GM19035 (cell line): ENCODE results near the gene CPT1B.
"Not testable (repeated sequence)": the region's sequence is repeated elsewhere in the genome, so short reads cannot be mapped to it uniquely, and the experiment has no call there.

Experiments used
- ATAC-seq: cut with Tn5 transposase; IDR thresholded peaks from one replicate; pipeline ENCODE4 v1.9.1; 2021; ENCODE audit not compliant: unreplicated experiment

CPT1B gene

DNA sequence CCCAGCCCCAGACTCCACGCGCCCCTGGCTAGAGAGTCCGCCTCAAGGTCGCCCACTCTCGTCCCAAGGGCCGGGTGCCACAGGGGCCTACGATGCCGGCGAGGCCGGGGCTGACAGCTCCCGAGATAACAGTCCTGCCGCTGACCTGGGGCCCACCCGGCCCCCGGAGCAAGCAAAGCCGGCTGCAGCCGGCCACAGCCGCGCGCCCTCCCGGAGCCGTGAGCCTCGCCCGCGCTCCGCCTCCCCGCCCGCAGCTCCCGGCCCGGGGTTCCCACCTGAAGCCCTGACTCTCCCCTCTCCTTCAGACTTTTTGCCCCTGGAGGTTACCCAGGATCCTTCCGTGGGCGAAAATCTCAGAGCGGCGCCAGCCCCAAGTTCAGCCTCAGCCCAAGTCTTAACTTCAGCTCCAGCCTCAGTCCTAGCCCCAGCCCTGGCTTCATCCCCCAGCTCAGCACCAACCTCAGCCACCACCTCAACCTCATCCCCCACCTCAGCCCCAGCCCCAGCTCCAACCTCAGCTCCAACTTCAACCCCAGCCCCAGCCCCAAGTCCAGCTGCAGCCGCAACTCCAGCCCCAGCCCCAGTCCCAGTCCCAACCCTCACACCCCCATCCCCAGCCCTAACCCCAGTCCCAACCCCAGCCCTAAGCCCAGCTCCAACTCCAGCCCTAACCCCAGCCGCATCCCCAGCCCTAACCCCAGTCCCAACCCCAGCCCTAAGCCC is 30.8 kb downstream of the CPT1B start:
- ATAC-seq: no peak

DNA sequence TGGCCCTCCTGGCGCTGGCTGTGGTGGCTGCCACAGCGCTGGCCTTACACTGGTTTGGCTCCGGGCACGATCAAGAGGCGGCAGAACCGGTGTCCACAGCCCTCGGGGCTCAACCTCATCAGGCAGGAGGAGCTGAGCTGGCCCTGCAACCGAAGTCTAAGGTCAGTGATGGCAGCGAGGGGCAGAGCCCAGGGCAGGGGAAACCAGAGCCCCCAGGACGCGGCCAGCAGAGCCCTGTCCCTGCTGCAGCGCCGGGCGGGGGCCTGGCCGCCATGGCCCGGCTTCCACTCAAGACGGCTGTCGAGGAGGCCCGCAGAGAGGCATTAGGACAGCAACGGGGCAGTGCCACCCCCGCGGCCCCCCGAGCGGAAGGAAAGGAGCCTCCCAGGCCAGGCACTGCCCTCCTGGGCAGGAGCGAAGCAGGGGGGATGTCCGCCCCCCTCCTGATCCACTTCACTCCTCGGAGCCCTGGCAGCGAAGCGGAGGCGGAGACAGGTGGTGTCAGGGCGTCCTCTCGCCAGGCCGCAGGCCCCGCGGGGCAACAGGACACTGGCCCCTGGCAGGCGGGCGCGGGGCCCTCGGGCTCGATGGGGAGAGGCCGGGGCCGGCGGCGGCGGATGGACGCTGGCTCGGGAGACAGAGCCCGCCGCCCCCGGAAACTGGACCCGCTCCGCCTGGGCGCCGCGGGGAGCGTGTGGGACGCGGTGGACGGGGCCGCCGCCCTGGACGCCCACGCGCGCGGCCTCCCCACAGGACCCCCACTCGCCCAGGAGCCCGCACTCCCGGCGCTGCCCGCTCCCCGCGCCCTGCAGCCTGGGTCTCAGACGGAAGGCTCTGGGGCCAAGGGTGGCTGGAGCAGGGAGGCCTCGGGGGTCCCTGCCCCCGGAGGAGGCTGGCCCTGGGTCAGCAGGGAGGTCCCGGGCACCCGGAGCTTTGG is 31.6 kb downstream of the CPT1B start:
- ATAC-seq: no peak

DNA sequence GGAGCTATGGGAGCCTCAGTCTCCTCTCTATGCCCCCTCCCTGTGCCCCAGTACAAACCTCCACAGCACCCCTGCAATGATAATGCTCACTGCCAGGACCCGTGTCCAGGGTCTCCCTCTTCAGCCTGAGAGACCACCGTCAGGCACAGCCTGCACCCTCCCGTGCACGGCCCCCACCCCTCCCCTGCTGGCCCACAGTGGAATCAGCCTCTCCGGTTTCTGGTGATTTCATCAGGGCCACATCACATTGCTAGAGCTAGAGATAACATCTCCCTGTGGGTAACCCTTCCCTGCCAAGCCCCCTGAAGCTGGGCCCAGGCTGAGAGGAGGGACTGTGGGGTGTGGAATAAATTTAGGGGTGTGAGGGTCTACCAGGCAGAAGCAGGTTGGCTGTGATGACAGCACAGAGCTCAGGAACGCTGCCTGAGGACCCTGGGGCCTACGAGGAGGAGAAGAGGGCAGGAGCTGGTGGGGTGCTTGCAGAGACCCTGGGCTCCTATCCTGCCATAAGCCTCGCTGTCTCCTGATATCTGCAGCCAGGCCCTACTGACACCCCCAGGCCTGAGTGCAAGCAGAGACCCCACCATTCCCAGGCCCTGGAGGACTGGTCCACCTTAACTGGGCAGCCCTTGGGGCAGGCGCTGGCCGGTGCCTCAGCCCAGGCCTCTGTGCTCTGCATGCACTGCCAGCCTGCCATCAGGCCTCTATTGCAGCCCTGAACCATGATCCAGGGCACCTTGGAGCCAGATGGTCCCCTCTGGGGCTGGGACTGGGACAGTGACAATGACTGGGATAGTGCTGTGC is 32.5 kb downstream of the CPT1B start, which contains the start of gene KLHDC7B:
KLHDC7B (plus strand) TSS at position 378 of the 804 bp plus-strand sequence; CDS start at position 723, 345 bp downstream.
- ATAC-seq: no peak

DNA sequence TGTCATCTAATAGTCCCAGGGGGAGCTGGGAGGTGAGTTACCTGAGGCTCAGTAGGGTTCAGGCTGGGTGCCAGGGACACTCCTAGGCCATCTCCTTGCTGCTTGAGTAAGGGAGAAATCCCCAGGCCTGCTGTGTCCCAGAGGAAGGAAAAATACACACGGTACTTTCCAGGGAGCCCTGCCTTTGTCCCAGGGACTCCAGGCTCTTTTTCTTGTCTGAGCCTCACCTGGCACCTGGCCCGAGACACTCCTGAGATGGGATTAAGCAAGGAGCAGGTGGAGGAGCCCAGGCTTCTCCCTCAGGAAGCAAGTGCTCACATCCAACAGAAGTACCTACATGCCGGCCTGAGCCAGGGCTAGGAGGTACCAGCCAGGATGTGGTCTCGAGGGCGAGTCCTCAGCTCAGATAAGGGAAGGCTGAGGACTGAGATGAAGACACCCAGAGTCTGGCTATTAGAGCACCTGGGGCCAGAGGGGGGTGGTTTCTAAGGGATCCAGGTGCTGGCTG is 33.4 kb downstream of the CPT1B start:
- ATAC-seq: no peak

DNA sequence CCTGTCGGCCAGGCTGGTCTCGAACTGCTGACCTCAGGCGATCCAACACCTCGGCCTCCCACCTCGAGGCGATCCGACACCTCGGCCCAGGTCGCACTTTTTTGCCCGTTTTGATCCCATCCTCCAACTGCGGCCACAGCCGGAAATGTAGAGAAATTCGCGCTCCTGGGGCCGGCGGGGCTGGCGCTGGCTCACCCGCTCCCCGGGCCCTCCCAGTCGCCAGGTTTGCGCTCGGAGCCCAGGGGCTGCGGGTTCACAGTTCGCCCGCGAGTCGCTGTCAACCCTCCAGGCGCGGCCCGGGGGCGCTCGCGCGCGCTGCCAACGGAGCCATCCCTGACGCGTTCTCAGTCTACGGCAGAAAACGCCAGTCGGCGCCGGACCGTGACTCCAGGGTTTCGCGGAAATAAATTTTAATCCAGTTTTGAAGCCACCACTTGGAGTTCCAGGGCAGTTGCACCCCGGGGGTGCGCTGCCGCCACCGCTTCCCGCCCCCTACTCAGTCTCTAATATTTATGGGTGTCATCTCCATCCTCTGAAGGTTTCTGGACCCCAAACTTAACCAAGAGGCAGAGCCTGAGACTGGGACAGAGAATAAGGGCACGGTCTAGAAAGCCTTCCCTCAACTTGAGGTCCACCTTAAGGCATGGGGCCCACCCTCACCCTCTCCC is 34.0 kb downstream of the CPT1B start:
- ATAC-seq: no peak

DNA sequence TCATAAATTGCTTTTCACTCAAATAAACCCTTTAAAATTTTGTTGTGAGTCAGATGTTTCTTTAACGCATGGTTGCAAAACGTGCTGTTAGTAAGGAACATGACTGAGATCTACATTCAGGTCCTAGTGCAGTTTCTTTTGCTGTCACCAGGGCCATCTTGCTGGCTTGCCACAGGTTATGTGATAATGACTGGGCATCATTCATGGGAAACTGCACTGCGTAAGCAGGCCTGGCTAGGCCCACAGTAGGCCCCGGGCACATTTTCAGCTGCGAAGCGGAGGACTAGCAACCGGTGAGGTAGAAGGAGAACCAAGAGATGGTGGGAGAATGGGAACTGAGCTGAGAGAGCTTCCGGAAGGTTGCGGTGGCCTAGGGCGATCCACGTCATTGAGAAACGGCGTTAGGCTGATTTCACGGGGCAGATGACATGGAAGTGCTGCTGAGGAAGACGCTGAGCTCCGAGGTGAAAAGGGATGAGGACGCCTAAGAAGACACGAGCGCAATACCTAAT is 35.8 kb downstream of the CPT1B start:
- ATAC-seq: no peak

DNA sequence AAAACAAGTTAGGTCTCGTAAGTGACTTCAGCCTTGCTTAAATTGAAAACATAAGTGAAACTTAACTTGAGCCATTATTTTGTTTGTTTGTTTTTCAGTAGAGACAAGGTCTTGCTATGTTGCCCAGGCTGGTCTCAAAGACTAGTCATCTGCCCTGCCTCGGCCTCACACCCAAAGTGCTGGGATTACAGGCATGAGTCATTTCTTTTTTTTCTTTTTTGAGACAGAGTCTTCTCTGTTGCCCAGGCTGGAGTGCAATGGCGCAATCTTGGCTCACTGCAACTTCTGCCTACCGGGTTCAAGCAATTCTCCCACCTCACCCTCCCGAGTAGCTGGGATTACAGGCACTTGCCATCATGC is 36.6 kb downstream of the CPT1B start:
- ATAC-seq: not testable (repeated sequence)

DNA sequence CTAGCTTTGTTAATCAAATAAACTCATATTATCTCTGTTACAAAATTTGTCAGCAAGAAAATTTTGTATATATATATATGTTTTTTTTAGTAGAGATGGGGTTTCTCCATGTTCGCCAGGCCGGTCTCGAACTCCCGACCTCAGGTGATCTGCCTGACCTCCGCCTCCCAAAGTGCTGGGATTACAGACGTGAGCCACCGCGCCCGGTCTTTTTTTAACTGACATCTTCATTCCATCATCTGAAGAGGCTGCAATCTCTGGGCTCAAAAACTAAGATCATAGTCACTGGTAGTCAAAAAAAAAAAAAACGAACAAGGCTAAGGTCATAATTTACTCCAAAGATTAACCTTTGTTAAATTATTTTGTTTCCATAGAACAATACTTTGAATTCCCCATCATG is 37.8 kb downstream of the CPT1B start:
- no peak for ATAC-seq

DNA sequence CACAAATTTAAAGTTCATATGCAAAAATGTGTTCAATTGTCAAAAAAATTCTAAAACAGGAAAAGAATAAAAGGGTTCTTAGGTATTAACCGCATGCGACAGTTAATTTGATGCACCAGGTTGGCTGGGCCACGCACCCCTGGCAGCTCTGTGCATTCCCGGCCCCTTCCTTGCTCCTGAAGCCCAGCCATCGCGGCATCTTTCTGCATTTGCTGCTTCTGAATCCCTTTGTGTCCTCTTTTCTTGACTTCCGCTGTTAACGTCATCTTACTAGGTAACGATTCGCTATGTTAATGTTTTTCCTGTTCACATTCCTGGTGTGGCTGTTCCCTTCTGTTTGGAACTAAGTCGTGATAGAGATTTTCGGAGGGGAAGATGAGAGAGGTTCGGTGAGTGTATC is 40.5 kb downstream of the CPT1B start:
- ATAC-seq: no peak

DNA sequence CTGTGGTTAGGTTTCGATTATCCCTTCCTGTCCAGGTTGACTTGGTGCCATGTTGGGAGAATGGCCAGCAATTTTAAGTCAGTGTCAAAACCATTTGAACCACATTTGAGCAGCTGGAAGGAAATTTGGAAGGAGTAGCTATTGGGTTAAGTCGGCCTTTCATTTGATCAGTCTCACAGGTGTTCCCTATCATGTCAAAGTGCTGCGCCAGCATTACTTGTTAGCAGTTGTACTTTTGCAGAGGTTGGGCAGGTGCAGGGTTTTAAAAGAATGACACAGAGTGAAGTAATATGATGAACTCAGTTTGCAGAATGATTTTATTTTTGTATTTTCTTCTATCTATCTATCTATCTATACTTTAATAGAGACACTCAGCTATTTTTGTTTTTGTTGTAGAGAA is 42.0 kb downstream of the CPT1B start:
- ATAC-seq: no peak

DNA sequence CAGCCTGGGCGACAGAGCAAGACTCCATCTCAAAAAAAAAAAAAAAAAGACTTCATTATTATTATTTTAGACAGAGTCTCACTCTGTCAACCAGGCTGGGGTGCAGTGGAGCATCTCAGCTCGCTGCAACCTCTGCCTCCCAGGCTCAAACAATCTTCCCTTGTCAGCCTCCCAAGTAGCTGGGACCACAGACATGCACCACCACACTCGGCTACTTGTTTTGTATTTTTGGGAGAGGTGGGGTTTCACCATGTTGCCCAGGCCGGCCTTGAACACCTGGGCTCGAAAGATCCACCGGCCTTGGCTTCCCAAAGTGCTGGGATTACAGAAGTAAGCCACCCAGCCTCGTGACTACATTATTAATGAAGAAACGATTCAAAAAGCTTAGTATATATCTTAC is 43.1 kb downstream of the CPT1B start:
- no peak for ATAC-seq

DNA sequence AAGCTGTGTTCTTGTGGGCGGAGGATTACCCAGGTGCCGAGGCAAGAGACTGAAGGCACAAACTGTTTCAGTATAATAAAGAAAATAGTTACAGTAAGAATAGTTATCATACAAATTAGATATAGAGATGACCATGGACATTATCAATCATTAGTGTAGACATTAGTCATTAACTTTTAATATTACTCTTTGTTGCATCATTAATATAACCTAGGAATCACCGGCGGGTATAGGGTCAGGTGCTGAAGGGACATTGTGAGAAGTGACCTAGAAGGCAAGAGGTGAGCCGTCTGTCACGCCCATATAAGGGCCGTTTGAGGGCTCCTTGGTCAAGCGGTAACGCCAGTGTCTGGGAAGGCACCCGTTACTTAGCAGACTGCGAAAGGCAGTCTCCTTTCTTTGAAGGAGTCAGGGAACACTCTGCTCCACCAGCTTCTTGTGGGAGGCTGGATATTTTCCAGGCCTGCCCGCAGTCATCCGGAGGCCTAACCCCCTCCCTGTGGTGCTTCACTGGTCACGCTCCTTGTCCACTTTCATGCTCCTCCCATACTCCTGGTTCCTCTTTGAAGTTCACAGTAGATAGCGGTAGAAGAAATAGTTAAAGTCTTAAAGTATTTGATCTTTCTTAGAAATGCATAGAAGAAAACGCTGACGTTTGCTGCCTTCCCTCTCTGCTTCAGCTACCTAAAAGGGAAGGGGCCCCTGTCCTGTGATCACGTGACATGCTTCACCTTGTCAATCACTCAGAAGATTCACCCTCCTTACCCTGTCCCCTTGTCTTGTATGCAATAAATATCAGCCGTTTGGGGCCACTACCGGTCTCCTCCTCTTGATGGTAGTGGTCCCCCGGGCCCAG is 44.1 kb downstream of the CPT1B start:
- not testable (repeated sequence) for ATAC-seq

DNA sequence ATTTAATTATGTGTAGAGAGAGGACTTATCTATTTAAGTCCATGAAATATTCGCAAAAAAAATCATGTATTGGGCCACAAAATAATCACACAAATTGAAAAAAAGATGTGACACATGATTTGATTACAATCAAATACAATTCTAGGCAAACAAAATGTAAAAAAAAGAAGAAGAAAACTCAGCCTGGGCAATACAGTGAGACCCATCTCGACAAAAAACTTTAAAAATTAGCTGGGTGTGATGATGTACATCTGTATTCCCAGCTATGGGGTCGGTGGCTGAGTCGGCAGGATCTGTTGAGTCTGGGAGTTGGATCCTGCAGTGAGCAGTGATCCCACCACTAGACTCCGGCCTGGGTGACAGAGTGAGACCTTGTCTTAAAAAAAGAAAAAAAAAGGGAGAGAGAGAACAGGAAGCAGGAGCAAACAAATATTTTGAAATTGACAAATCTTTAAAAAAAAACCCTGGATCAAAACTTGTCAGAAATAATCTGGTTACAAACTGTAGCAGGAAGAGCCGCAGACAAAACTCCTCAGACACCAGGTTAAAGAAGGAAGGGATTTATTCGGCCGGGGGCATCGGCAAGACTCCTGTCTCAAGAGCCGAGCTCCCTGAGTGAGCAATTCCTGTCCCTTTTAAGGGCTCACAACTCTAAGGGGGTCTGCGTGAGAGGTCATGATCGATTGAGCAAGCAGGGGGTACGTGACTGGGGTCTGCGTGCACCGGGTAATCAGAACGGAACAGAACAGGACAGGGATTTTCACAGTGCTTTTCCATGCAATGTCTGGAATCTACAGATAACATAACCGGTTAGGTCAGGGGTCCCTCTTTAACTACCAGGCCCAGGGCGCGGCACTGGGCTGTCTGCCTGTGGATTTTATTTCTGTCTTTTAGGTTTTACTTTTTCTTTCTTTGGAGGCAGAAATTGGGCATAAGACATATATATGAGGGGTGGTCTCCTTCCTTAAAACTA is 45.1 kb downstream of the CPT1B start:
- no peak for ATAC-seq

DNA sequence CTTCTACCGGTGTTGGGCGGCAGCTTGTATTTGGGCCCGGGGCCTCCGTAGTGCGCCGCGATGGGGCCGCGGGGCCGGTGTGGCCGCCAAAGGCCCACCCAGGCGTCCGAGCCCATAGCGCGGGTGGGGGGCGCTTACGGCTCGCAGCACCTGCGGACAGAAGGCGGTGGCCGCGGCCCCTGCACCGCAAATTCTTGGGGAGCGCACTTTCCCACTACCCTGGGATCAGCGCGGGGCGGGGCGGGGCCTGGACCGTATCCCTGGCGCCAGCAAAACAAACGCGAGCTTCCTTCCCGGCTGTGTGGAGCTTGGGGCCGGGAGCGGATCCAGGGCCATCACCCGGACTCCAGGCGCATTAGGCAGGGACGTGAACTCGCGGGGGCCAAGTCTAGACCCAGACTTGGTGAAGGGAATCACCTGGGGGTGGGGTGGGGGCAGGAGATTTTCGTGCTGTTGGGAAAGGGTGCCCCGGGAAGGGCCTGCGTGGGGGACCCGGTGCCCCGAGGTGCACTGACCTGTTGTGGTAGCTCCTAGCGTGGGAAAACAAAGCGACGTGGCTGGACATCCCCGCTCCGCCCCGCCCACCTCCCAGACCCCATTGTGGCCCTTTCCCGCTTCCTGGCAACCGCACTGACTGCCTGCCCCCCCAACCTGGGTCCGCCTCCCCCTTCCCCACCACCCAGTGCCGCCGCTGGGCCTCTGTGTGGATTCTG is 46.1 kb downstream of the CPT1B start:
- peak; percentile 1 for ATAC-seq

DNA sequence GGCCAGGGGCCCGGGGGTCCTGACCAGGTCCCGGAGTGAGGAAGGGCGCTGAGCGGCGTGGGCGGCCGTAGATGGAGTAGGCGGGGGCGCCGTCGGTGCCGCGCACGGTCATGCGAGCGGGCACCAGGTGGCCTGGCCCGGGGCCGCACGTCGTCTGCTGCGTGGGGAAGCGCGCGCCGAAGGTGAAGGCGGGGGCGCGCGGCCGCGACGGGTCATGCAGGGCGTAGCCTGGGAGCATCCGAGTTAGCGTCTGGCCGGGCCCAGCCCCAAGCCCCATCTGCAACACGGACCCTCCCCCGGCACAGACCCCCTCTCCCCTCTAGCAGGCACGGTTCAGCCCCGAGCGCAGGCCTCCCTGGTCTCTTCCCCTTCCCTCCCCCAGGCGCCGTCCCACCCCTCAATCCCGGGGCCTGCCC is 46.7 kb downstream of the CPT1B start:
- peak; percentile 28 for ATAC-seq

DNA sequence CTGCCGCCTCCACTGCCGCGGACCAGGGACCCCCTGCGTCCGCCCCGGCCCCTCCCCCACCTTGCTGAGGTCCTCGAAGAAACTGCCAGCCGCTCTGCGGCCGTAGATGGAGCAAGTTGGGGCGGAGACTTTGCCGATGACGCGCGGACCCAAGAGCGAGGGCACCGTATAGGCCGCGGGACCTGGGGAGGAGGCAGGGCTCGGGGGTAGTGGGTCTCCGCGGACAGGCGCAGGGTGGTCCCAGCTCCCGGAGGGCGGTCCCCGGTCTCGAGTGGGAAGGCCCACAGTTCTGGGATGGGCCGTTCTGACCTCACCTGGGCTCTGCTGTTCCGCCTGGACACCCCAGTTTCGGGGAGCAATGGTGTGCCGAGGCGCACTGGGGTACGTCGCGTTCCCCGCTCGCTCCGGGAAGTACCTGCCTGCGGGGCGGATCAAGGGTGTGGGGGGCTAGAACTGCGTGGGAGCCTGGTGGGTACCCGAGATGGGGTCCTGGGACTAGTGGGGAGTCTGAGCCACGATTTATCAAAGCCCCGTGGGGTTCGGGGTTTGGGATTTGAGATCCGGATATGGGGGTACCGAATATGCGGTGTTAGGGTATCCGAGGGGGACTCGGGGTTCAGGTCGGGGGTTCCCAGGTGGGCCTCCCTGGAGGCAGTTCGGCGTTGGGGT is 47.2 kb downstream of the CPT1B start:
- ATAC-seq: peak; percentile 22

DNA sequence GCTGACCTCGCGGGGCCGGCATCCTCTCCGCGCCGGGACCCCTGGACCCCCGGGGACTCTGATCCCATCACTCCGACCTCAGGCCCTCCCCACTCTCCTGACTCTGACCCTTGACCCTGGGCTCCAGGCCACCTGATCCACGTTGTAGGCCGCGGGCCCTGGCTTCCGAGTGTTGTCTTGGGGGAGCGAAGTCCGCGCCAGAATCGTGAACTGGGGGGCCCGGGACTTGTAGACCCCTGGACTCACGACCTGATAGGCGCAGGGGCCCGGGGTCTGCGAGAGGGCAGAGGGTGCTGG is 47.7 kb downstream of the CPT1B start:
- no peak for ATAC-seq
